HEK293T (cell line): ENCODE measurements around the gene KDM1B.
"Not testable (repeated sequence)": the region's sequence is repeated elsewhere in the genome, so short reads cannot be mapped to it uniquely, and the experiment has no call there.

ENCODE experiments used
- CTCF ChIA-PET: fragments of 350-600 bp; formaldehyde crosslinking; extraction: SDS; loops from one replicate; lab custom pipeline; 2021; ENCODE audit warnings: antibody characterized with exemption, inconsistent platforms; lab: Yijun Ruan, JAX
- POLR2A ChIA-PET: fragments of 350-600 bp; formaldehyde crosslinking; extraction: SDS; loops from one replicate; lab custom pipeline; 2020; ENCODE audit warnings: antibody characterized with exemption, inconsistent platforms; lab: Yijun Ruan, JAX
- DNase-seq: peaks from one replicate; pipeline ENCODE4 v3.0.0; 2012; ENCODE audit warnings: mixed read lengths; ENCODE audit errors: extremely low spot score
- BHLHE40 ChIP-seq: fragments of 450-650 bp; IDR thresholded peaks from 2 replicates; pipeline ENCODE4 v1.6.1; 2016; ENCODE audit warnings: mild to moderate bottlenecking, moderate library complexity, borderline replicate concordance
- CTBP1 ChIP-seq: fragments of 450-650 bp; IDR thresholded peaks from 2 replicates; pipeline ENCODE4 v1.6.1; 2016; ENCODE audit warnings: borderline replicate concordance
- ELF4 ChIP-seq: fragments of 450-650 bp; IDR thresholded peaks from 2 replicates; pipeline ENCODE4 v1.6.1; 2017; ENCODE audit warnings: antibody characterized with exemption
- FOXA1 ChIP-seq: fragments of 450-650 bp; IDR thresholded peaks from 2 replicates; pipeline ENCODE4 v1.6.1; 2016; ENCODE audit warnings: mild to moderate bottlenecking
- FOXK2 ChIP-seq: fragments of 450-650 bp; IDR thresholded peaks from 2 replicates; pipeline ENCODE4 v1.6.1; 2016; ENCODE audit warnings: mild to moderate bottlenecking
- FOXM1 ChIP-seq: fragments of 450-650 bp; IDR thresholded peaks from 2 replicates; pipeline ENCODE4 v1.6.1; 2017; ENCODE audit warnings: mild to moderate bottlenecking, borderline replicate concordance
- HDGF ChIP-seq: fragments of 450-650 bp; IDR thresholded peaks from 2 replicates; pipeline ENCODE4 v1.6.1; 2017; ENCODE audit warnings: antibody characterized with exemption, borderline replicate concordance
- L3MBTL2 ChIP-seq: fragments of 450-650 bp; conservative IDR thresholded peaks from 2 replicates; pipeline ENCODE4 v1.6.1; 2016; ENCODE audit warnings: mild to moderate bottlenecking
- LEF1 ChIP-seq: fragments of 450-650 bp; IDR thresholded peaks from 2 replicates; pipeline ENCODE4 v1.6.1; 2017; ENCODE audit warnings: mild to moderate bottlenecking, borderline replicate concordance
- NFRKB ChIP-seq: fragments of 450-650 bp; IDR thresholded peaks from 2 replicates; pipeline ENCODE4 v1.6.1; 2016; ENCODE audit warnings: mild to moderate bottlenecking, moderate library complexity
- SP1 ChIP-seq: fragments of 450-650 bp; IDR thresholded peaks from 2 replicates; pipeline ENCODE4 v1.6.1; 2017
- SUZ12 ChIP-seq: fragments of 450-650 bp; IDR thresholded peaks from 2 replicates; pipeline ENCODE4 v1.6.1; 2016; ENCODE audit warnings: mild to moderate bottlenecking
- TARDBP ChIP-seq: fragments of 450-650 bp; IDR thresholded peaks from 2 replicates; pipeline ENCODE4 v1.6.1; 2016
- ZNF384 ChIP-seq: fragments of 450-650 bp; IDR thresholded peaks from 2 replicates; pipeline ENCODE4 v1.6.1; 2016
- TF ChIP-seq, protein P1 (sequence below): fragments of 450-650 bp; IDR thresholded peaks from 2 replicates; pipeline ENCODE4 v1.6.1; 2016

Gene KDM1B

DNA sequence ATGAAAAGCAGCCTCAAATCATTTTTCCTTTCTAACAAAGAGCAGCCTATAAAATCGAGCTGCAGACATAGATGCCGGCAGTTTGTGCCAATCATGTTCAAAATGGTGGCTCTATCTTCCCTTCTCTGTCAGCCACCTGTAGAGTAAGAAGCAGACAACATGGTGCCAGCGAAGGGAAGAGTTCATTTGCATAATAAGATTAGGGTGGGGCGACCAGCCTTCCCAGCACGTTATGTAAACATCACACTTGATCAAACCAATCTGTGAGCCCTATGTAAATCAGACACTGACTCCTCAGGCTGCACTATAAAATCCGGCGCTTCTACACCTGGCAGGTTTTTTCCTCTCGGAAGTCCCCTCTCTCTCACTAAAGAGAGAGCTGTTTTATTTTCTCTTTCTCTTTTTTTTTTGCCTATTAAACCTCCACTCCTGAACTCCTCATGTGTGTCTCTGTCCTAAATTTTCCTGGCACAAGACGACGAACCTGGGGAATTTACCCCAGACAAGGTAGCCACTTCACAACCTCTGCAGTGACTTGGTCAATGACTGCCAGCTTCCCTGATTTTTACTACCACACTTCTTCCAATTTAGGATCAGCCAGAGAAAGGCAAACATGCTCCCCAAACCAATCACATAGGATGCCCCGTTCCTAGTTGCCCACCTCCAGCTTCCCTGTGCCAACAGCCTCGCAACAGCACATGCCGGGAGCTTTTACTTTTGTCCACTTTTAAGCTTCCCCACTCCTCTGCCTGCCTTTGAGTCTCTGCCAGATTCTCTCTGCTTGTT is 13.2 kb upstream of the KDM1B start:
- no peak for TF ChIP-seq LEF1
- TF ChIP-seq ELF4, result no peak
- no peak for TF ChIP-seq HDGF
- no peak for TF ChIP-seq TARDBP
- no peak for TF ChIP-seq CTBP1
- TF ChIP-seq BHLHE40, result no peak
- no peak for TF ChIP-seq FOXA1
- TF ChIP-seq FOXK2, result no peak
- TF ChIP-seq SUZ12, result no peak
- TF ChIP-seq FOXM1, result no peak
- no peak for TF ChIP-seq L3MBTL2
- no peak for TF ChIP-seq ZNF384
- POLR2A ChIA-PET, result no interaction called here
- CTCF ChIA-PET, result no interaction called here
- no peak for DNase-seq

- ChIA-PET CTCF (no interaction called here), POLR2A (no interaction called here)
- DNase-seq, result no peak
- TF ChIP-seq ZNF384 (no peak), SP1 (no peak), CTBP1 (no peak), SUZ12 (no peak), FOXK2 (no peak), FOXM1 (no peak), NFRKB (no peak), L3MBTL2 (no peak)
- TF ChIP-seq, protein P1, sequence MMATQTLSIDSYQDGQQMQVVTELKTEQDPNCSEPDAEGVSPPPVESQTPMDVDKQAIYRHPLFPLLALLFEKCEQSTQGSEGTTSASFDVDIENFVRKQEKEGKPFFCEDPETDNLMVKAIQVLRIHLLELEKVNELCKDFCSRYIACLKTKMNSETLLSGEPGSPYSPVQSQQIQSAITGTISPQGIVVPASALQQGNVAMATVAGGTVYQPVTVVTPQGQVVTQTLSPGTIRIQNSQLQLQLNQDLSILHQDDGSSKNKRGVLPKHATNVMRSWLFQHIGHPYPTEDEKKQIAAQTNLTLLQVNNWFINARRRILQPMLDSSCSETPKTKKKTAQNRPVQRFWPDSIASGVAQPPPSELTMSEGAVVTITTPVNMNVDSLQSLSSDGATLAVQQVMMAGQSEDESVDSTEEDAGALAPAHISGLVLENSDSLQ, result no peak
Observed at GRCh38 chr6:18142591-18142861, 12.7 kb upstream of the KDM1B start.

DNA sequence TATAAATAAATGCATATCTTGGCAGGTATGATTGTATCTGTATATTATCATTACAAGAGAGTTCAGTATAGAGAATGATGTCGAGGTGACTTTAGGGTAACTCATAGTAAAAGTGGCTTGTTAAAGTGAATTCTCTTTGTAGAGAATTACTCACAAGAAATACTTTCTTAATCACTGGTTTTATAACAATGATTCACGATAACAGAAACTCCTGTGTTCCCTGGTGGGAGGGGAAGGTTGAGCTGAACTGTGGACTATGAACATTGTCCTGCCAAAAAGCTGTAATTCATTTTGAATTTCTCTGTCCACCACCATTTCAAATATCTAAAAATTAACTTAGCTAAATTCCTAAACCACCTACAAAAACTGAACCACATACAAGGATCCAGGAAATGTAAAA is 8.1 kb upstream of the KDM1B start:
- POLR2A ChIA-PET, result no interaction called here
- no peak for TF ChIP-seq FOXK2
- no peak for DNase-seq
- CTCF ChIA-PET, result no interaction called here

DNA sequence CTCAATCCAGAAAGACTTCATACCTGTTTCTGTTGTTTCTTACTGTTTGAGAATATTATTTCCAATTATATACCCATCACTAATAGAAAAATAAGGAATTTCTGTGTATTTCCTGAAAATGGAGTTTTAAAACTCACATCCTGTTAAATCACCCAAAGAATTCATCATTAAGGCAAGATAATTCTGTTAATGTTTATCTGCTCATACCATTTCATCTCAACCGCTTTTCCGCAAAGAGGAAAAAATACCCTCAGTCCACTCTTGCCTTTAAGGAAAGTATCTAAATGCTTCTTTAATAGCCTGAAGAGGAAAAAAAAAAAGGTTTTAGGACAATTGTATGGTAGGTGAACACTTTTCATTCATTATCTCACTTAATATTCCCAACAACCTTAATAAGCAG is 7.6 kb upstream of the KDM1B start:
- no peak for DNase-seq
- POLR2A ChIA-PET, result no interaction called here
- CTCF ChIA-PET, result no interaction called here
- TF ChIP-seq CTBP1 (no peak), FOXK2 (no peak), ZNF384 (no peak), HDGF (no peak), SUZ12 (no peak), LEF1 (no peak), BHLHE40 (no peak)

DNA sequence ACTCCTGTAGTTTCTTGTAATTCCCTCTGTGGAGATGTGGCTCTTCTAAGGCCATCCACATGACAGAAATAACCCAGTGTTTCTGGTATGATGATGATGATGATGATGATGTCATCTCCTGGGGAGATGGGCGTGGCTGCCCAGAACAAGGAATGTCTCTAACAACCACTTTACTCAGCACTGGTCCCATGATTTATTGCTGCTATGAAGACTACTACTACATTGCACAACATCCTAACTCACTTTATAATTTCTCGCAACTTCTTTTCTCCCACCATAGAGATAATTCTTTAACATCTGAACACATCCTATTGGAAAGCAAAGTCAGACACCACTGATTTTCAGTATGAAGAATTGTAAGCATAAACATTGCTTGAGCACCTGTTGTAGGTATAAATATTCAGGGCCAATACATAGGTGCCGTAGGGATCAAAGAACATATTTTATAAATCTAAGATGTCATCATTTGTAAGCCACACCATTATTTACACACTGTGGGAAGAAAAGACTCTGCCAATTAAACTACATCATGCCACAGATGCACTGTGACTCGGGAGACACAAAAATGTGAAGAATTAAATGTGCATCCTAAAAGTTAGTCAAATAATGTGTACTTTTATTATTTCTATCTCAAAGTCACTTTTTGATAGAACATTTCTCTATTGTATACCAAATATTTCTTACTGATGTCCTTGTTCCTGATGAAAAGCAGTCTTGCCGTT is 6.8 kb upstream of the KDM1B start:
- TF ChIP-seq, protein P1, result peak; percentile 82
- no peak for TF ChIP-seq ZNF384
- DNase-seq, result no peak
- ChIA-PET POLR2A (no interaction called here), CTCF (no interaction called here)

DNA sequence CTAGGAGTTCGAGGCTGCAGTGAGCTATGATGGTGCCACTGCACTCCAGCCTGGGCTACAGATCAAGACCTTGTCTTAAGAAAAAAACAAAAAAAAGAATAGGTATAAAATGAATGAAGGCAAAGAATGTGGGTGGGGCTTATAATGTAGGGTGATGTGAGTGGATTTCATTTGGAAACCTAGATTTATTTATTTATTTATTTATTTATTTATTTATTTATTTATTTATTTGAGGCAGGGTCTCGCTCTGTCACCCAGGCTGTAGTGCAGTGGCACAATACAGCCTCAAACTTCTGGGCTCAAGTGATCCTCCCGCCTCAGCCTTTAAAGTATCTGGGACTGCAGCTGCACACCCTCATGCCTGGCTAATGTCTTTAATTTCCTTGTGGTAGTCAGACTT is 3.8 kb upstream of the KDM1B start:
- DNase-seq, CTCF ChIA-PET, POLR2A ChIA-PET: not testable (repeated sequence)

- CTCF ChIA-PET, result no interaction called here
- DNase-seq, result no peak
- TF ChIP-seq ELF4 (no peak), FOXA1 (no peak), FOXM1 (no peak), TARDBP (no peak), SUZ12 (no peak), HDGF (no peak)
- POLR2A ChIA-PET, result no interaction called here
Observed at GRCh38 chr6:18151801-18152200, 3.4 kb upstream of the KDM1B start.

GRCh38 chr6:18153311-18153703 is 1.9 kb upstream of the KDM1B start:
- POLR2A ChIA-PET, result no interaction called here
- TF ChIP-seq HDGF (no peak), FOXA1 (no peak), ZNF384 (no peak), ELF4 (no peak), CTBP1 (no peak), FOXK2 (no peak), TARDBP (no peak)
- TF ChIP-seq, protein P1, result no peak
- CTCF ChIA-PET, result no interaction called here
- DNase-seq, result no peak
